HepG2 (cell line): ENCODE data around the gene FAM98A. TPM values are rescaled to one million over a fixed set of nuclear protein-coding genes. Genes with fewer than 3 reads are reported as not detected.

Experiments
- ELK4 ChIP-seq: sonication (generic); formaldehyde crosslinking; IDR thresholded peaks from 2 replicates; pipeline ENCODE4 v1.9.0; 2021; ENCODE audit warnings: missing genetic modification reagents, borderline replicate concordance
- FOSL2 ChIP-seq: sonication (generic); formaldehyde crosslinking; IDR thresholded peaks from 2 replicates; pipeline ENCODE4 v1.4.0; 2020; ENCODE audit warnings: missing genetic modification reagents
- MAX ChIP-seq: IDR thresholded peaks from 2 replicates; pipeline ENCODE4 v1.6.1; 2012; ENCODE audit warnings: inconsistent platforms
- MXD1 ChIP-seq: sonication (generic); formaldehyde crosslinking; IDR thresholded peaks from 2 replicates; pipeline ENCODE4 v1.4.0; 2020; ENCODE audit warnings: mild to moderate bottlenecking, missing genetic modification reagents
- RARG ChIP-seq: sonication (generic); formaldehyde crosslinking; IDR thresholded peaks from 2 replicates; pipeline ENCODE4 v1.4.0; 2020; ENCODE audit warnings: low read depth, mild to moderate bottlenecking, missing genetic modification reagents
- SP5 ChIP-seq: IDR thresholded peaks from 2 replicates; pipeline ENCODE4 v1.6.1; 2016; ENCODE audit warnings: low read depth, borderline replicate concordance
- TGIF2 ChIP-seq: IDR thresholded peaks from 2 replicates; pipeline ENCODE4 v1.6.1; 2016; ENCODE audit warnings: control low read depth, missing compliant biosample characterization
- ZHX2 ChIP-seq, 2 experiments: sonication (generic) in 1 of 2; formaldehyde crosslinking in 1 of 2; IDR thresholded peaks; 2 replicates each; pipeline versions ENCODE4 v1.6.1 to v1.9.0; 2014 to 2022; ENCODE audit warnings: antibody characterized with exemption in 1 of 2, borderline replicate concordance in 1 of 2, inconsistent platforms in 1 of 2, low read depth in 1 of 2, missing genetic modification reagents in 1 of 2
- ZNF234 ChIP-seq: sonication (generic); formaldehyde crosslinking; conservative IDR thresholded peaks from 2 replicates; pipeline ENCODE4 v1.5.1; 2020; ENCODE audit warnings: mild to moderate bottlenecking, missing genetic modification reagents
- ZNF318 ChIP-seq: sonication (generic); formaldehyde crosslinking; IDR thresholded peaks from 2 replicates; pipeline ENCODE4 v1.4.0; 2020; ENCODE audit warnings: mild to moderate bottlenecking, missing genetic modification reagents
- ZNF557 ChIP-seq: sonication (generic); formaldehyde crosslinking; IDR thresholded peaks from 2 replicates; pipeline ENCODE4 v1.4.0; 2020; ENCODE audit warnings: missing genetic modification reagents
- polyA plus RNA-seq, 8 experiments: library from polyadenylated mRNA; depleted of rRNA in 3 of 8; stranded (reverse) in 7 of 8; unstranded in 1 of 8; fragments of >200 nt; fragmentation: Illumina TruSeq in 4 of 8; extraction: Trizol in 4 of 8; gene quantifications; 2 replicates each; pipeline versions ENCODE4 v1.2.1 to v1.2.3, GENCODE V29; 2011 to 2016; ENCODE audit warnings: low read depth in 4 of 8, missing spikeins in 1 of 8, mixed read lengths in 1 of 8; ENCODE audit not compliant: insufficient read depth in 1 of 8
- total RNA-seq, 5 experiments: library from RNA; depleted of rRNA; stranded (reverse); fragments of >200 nt; fragmentation: Illumina TruSeq; extraction: Trizol; gene quantifications; 2 replicates each; pipeline ENCODE4 v1.2.3, GENCODE V29; 2016; ENCODE audit warnings: low read depth in 1 of 5

Gene FAM98A
- total and polyA plus RNA-seq, 2 of the 13 experiments (the other 11 are each of a cell fraction or from before 2014, with no cell fraction given), result 44.0 to 61.4 TPM

GRCh38 chr2:33599175-33599942 is at the start of gene FAM98A (continued):
- TF ChIP-seq ZHX2 (IDR thresholded peaks at IDR 0.05; ENCODE audit: low read depth), result no peak
- 0 out of 2 replicates have a peak, but pooled peaks have one; percentile 36 for TF ChIP-seq ZHX2 (CRISPR knock-in tag; IDR thresholded peaks at IDR 0.05; ENCODE audit: borderline replicate concordance)
- TF ChIP-seq SP5, result peak; percentile 41; the same call in 1 of the 2 replicates
- no peak for TF ChIP-seq ZNF318 (CRISPR knock-in tag)
- TF ChIP-seq RARG (CRISPR knock-in tag), result no peak
- TF ChIP-seq ZNF557 (CRISPR knock-in tag), result 0 out of 2 replicates have a peak, but pooled peaks have one; percentile 83
- TF ChIP-seq MXD1 (CRISPR knock-in tag), result peak; percentile 87; the same call in 1 of the 2 replicates
- TF ChIP-seq TGIF2 (CRISPR knock-in tag), result peak; percentile 54; the same call in 1 of the 2 replicates
- TF ChIP-seq MAX, result peak; percentile 96
- TF ChIP-seq ZNF234, result no peak
- TF ChIP-seq FOSL2 (CRISPR knock-in tag), result peak; percentile 36; the same call in 1 of the 2 replicates
- no peak for TF ChIP-seq ELK4 (CRISPR knock-in tag)
